GM19351 (cell line): Measurements from ENCODE around the gene NXNL1.
"Not testable (repeated sequence)": the region's sequence is repeated elsewhere in the genome, so short reads cannot be mapped to it uniquely, and the experiment has no call there.

Experiments
- ATAC-seq: cut with Tn5 transposase; IDR thresholded peaks from one replicate; pipeline ENCODE4 v1.9.1; 2021; ENCODE audit warnings: mild to moderate bottlenecking, moderate library complexity; ENCODE audit not compliant: unreplicated experiment

Gene NXNL1

DNA sequence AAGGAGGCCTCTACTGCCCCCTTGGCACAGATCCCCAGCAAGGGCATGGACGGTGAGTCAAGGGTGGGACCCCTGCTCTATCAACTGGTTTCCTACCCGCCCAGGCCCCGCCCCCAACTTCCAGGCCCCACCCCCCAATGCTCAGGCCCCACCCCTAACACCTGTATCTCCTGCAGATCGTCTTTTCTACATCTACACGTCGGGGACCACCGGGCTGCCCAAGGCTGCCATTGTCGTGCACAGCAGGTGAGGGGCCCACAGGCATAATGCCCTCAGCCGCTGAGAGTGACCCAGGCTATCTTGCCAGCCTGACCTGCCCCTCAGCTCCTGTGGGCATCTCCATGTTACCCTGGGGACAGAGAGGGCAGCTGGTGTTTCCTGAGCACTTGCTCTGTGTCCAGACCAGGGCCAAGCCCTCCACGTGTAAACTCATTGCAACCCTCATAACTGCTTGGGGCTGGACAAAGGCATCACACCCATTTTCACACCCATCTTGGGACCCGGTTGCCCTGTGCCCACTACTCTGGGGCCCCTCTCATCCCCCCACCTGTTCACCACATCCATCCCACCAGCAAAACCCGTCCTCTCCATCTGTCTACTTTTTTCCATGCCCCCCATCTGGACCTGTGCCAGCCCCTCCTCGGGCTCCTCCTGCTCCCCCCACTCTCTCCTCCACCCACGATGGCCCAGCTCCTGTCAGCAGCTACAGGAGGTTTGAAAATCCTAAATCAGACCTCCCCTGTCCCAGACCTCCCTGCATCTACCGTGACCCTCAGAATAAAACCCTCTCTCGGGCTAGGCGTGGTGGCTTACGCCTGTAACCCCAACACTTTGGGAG, 26.8 kb upstream of the NXNL1 start:
- ATAC-seq = no peak

DNA sequence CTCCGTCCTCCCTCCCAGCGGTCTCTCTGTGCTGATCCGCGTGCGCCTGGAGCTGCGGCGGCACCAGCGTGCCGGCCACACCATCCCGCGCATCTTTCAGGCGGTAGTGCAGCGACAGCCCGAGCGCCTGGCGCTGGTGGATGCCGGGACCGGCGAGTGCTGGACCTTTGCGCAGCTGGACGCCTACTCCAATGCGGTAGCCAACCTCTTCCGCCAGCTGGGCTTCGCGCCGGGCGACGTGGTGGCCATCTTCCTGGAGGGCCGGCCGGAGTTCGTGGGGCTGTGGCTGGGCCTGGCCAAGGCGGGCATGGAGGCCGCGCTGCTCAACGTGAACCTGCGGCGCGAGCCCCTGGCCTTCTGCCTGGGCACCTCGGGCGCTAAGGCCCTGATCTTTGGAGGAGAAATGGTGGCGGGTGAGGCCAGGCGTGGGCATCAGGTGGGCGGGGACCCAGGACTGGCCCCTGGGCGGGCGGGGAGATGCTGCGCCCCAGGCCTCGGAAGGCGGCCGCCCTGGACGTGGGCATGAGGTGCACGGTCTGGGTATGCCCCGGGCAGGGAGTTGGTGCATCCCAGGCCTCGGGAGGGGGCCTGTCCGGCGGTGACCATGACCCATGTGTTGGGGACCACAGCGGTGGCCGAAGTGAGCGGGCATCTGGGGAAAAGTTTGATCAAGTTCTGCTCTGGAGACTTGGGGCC, 26.0 kb upstream of the NXNL1 start:
- no peak for ATAC-seq

DNA sequence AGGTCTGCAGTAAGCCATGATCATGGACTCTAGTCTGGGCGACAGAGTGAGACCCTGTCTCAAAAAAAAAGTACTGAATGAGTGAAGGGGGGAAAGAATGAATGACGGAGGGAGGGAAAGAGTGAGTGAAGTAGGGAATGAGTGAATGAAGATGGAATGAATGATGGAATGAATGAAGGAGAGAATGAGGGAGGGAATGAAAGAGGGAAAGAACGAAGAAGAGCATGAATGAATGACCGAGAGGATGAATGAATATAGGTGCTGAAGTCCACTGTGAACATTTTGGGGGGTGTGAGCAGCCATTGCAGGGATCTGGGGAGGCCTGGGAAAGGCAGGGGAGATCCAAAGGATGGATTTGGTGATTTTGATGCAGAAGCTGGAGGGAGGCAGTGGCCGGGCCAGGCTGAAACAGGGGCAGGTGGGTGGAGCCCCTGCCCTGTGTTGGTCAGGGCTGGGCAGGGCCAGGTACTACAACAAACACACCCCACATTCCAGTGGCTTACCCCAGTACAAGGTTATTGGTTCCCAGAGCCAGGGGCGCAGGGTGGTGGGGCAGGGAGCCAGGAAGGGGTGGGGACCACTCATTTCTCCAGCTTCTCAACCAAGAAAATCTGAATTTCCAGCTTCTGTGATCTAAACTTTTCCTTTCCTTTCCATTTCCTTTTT, 23.9 kb upstream of the NXNL1 start:
- no peak for ATAC-seq

DNA sequence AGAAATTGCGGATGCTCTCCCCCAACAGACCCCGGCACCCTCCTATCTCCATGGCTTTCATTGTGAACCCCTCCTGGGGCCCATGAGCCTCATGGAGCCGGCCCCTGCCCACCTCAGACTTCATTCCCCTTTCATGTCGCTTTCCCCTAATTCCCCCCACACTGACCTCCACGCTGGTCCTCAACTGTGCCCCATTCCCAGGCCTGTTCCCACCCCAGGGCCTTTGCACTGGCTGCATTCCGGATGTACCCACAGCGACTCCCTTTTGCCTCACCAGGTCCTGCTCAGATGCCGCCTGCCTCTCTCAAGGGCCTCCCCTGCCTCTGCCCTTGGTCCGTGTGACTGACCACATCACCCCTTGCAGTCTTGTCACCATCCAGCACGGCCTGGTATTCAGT, 22.9 kb upstream of the NXNL1 start:
- no peak for ATAC-seq

- ATAC-seq = no peak
These were observed 22.3 kb upstream of the NXNL1 start for GRCh38 chr19:17482877-17483604.

DNA sequence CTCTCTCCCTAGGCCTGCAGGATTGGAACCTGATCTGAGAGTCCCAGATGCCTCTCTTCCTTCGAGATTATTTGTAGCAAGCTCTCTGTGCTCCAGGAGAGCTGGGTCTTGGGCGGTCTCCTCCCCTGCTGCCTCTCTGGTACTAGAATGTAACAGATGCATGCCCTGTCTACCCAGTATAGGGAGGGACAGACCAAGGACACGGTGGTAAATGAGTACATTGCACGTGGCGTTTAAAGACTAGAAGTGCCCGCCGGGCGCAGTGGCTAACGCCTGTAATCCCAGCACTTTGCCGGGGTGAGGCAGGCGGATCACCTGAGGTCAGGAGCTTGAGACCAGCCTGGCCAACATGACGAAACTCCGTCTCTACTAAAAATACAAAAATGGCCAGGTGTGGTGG, 21.3 kb upstream of the NXNL1 start:
- no peak for ATAC-seq

DNA sequence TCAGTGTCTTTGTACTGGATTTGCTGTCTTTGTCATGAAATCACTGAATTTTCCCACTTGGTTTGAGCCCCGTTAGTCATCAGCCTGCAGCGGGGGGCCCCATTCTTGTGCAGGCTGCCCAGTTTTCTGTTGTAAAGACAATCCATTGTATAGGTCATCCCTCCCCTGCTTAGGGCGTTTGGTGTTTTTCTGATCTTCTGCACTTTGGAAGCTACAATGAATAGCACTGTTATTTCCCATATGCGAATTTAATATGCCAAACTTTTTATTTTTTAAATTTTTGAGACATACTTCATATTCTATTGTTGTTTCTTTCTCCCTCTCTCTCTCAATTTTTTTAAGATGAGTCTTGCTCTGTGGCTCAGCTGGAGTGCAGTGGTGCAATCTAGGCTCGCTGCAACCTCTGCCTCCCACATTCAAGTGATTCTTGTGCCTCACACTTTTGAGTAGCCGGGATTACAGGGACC, 18.6 kb upstream of the NXNL1 start:
- no peak for ATAC-seq

DNA sequence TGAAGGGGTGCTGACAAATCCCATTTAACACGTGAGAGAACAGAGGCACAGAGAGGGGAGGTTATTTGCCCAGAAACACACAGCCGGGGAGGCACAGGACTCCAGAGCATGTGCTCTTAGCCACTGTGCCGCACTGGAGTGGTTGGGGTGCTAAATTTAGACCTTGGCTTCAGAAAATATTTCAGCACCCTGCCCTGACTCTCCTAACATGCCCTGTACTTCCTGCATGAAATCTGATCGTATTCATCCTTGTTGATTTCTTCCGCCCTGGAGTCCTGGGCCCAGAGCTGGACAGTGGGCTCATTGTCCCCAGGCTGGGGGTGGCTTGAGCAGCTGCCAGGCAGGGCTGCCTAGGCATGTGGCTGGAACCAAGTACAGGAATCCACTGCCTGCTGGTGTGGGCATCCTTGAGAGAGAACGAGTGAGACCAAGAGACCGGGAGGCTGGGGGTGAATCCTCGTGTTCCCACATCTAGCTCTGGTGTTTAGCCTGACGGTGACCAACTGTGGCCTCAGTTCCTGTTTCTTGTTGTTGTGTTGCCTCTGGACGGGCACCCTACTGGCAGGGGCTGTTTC, 14.9 kb upstream of the NXNL1 start:
- no peak for ATAC-seq

DNA sequence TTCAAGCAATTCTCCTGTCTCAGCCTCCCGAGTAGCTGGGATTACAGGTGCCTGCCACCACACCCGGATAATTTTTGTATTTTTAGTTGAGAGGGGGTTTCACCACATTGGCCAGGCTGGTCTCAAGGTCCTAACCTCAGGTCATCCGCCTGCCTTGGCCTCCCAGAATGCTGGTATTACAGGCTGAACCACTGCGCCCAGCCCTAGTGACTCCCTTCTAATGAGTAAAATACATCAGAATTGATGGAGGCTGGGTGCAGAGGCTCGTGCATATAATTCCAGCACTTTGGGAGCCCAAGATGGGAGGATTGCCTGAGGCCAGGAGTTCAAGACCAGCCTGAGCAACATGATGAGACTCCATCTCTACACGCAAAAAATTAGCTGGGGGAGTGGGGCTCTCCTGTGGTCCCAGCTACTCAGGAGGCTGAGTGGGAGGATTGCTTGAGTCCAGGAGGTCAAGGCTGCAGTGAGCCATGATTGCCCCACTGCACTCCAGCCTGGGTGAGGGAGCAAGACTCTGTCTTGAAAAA, 14.3 kb upstream of the NXNL1 start:
- ATAC-seq = not testable (repeated sequence)

DNA sequence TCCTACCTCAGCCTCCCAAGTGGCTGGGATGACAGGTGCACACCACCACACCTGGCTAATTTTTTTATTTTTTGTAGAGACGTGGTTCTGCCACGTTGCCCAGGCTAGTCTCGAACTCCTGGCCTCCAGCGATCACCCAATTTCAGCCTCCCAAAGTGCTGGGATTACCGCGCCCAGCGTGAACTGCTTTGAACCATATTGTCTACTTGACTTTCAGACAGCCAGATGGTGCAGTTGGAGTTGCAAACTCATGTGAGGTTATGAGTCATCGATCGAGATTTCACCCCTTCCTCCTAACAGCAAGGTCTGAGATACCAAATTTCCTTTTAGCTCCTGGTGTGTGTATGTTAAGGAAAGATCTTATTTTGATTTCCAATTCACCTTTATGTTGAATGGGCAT, 12.3 kb upstream of the NXNL1 start:
- ATAC-seq = no peak

GRCh38 chr19:17471410-17472125, 10.8 kb upstream of the NXNL1 start:
- ATAC-seq = no peak

DNA sequence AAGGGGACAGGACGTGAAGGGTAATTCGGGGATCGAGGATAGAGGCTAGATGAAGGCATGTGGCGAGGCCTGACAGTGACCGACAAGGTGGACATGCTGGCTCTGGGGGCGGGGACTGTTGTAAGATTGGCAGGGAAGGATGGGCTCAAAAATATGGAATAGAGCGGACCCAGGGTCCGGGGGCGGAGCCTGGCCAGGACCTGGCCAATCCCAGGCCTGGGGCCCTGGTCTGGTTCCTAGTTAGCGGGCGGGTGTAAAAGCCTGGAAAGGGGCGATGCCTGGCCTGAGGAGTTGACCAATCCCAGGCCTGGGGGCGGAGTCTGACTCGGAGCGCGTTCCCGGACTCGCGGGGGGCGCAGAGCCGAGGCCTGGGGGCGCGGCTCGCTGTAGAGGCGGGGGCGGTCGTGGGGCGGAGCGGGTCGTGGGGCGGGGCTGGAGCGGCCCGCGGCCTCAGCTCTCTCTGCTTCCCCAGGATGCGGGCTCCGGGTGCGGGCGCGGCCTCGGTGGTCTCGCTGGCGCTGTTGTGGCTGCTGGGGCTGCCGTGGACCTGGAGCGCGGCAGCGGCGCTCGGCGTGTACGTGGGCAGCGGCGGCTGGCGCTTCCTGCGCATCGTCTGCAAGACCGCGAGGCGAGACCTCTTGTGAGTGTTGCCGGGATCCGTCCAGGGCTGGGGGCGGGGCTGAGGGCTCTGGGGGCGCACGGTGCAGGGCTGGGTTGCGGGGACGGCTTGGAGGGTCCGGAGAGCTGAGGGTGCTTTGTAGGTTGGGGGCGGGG, 9.5 kb upstream of the NXNL1 start, which contains the start of gene SLC27A1:
SLC27A1 (plus strand) TSS at position 457 of the 774 bp plus-strand sequence; CDS start at position 474, 17 bp downstream.
- peak; percentile 73 for ATAC-seq

- ATAC-seq = peak; percentile 48
These were observed 8.8 kb upstream of the NXNL1 start for GRCh38 chr19:17469481-17470067.

DNA sequence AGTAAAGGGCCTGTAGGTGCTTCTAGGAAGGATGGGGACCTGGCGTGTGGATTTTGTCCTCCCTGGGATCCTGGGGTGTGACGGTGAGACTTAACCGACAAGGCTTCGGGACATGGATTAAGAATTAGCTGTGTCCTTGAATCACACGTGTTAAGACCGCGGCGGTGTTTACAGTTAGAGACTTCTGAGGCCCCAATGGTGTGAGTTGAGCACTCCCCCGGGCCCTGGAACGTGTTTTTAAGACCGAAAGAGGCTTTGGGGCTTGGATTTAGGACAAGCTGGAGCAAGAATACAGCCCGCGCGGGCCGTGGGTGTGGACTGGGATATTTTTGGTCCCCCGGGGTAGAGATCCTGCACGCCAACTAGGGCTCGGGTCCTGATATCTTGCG, 8.4 kb upstream of the NXNL1 start:
- no peak for ATAC-seq

- ATAC-seq = no peak
These were observed 7.8 kb upstream of the NXNL1 start for GRCh38 chr19:17468302-17469091.

DNA sequence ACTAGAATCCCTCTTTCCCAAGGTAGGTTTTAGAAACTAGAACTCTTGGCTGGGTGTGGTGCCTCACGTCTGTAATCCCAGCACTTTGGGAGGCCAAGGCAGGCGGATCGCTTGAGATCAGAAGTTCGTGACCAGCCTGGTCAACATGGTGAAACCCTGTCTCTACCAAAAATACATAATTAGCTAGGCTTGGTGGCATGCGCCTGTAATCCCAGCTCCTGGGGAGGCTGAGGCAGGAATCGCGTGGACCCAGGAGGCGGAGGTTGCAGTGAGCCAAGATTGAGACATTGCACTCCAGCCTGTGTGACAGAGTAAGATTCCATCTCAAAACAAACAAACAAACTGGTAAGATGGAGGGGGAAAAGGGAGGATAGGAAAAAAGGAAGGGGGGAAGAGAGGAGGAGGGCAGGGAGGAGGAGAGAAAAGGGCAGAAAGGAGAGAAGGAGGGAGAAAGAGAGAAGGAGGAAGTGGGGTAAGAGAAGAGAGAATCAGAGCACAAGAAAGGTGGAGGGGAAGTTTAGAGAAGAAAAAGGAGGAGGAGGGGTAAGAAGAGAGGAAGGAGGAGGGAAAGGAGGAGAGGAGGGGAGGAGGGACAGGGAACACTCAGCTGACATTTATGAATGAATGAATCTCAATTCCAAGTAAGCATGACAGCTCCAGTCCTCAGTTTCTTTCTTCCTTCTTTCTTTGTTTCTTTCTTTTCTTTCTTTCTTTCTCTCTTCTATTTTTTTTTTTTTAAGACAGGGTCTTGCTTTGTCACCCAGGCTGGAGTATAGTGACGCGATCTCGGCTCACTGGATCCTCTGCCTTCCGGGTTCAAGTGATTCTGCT, 7.0 kb upstream of the NXNL1 start:
- no peak for ATAC-seq

DNA sequence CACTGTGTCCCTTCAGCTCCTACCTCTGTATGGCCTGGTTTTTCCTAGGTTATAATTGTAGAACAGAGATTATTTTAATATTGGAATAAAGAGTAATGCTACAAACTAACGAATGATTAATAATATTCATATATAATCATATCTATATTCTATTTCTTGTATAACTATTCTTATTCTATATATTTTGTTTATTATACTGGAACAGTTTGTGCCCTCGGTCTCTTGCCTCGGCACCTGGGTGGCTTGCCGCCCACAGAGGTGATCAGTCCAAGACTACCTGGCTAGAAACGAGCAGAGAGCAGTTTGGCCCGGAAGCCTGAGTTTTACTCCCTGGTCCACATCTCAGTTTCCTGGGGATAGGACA, 5.7 kb upstream of the NXNL1 start:
- no peak for ATAC-seq
